Tibial nerve (tissue), 4 donors: ENCODE measurements around the gene GPER1. TPM values are rescaled to one million over a fixed set of nuclear protein-coding genes. Genes with fewer than 3 reads are reported as not detected.
"Not testable (repeated sequence)": the region's sequence is repeated elsewhere in the genome, so short reads cannot be mapped to it uniquely, and the experiment has no call there.

ENCODE experiments used
- DNase-seq, 2 donors: peaks; one replicate each; pipeline ENCODE4 v3.0.0-alpha.2; 2019; ENCODE audit warnings: low spot score in 2 of 2
- H3K27ac ChIP-seq, 4 donors: fragments of 200-600 bp; sonication (generic) in 3 of 4; one replicate each; pipeline ENCODE4 v1.5.1; 2017 to 2019; ENCODE audit warnings: mild to moderate bottlenecking in 1 of 4
- H3K27me3 ChIP-seq, 2 donors: fragments of 200-600 bp; sonication (generic) in 1 of 2; one replicate each; pipeline versions ENCODE4 v1.5.1 to v1.6.0; 2017 to 2019
- H3K36me3 ChIP-seq, 3 donors: fragments of 200-600 bp; sonication (generic); one replicate each; pipeline ENCODE4 v1.5.1; 2018 to 2019
- H3K4me1 ChIP-seq, 4 donors: fragments of 200-600 bp; sonication (generic) in 3 of 4; one replicate each; pipeline ENCODE4 v1.5.1; 2017 to 2019
- H3K4me3 ChIP-seq, 4 donors: fragments of 200-600 bp; sonication (generic) in 3 of 4; one replicate each; pipeline ENCODE4 v1.5.1; 2017 to 2019; ENCODE audit warnings: mild to moderate bottlenecking in 1 of 4, moderate library complexity in 1 of 4
- H3K9me3 ChIP-seq, 4 donors: fragments of 200-600 bp; sonication (generic) in 3 of 4; one replicate each; pipeline ENCODE4 v1.5.1; 2017 to 2019
- EP300 ChIP-seq, 2 donors: sonication (generic); formaldehyde crosslinking; IDR thresholded peaks; one replicate each; pipeline ENCODE4 v1.6.1; 2017; ENCODE audit warnings: antibody characterized with exemption in 2 of 2, mild to moderate bottlenecking in 1 of 2
- POLR2A ChIP-seq, 2 donors: fragments of 450-650 bp; IDR thresholded peaks; one replicate each; pipeline ENCODE4 v1.6.1; 2017; ENCODE audit warnings: antibody characterized with exemption in 2 of 2, mild to moderate bottlenecking in 2 of 2, moderate library complexity in 2 of 2
- WGBS, 2 donors: methylation state at CpG; one replicate each; pipeline ENCODE4 v1.1.5; 2018; 5-methylcytosine and 5-hydroxymethylcytosine counted together
- total RNA-seq, 4 donors: library from RNA; depleted of rRNA; stranded (reverse); fragments of >200 nt; gene quantifications; one replicate each; pipeline ENCODE4 v1.1.0, GENCODE V29; 2016
- TF ChIP-seq, protein P1 (sequence below), 5 experiments: fragments of 200-600 bp in 3 of 5; fragments of 450-650 bp in 2 of 5; sonication (generic) in 3 of 5; IDR thresholded peaks; one replicate each; pipeline ENCODE4 v1.5.1; 2016 to 2019; ENCODE audit warnings: antibody characterized with exemption in 5 of 5, mild to moderate bottlenecking in 3 of 5, moderate library complexity in 2 of 5

GPER1 gene
- total RNA-seq, 4 donors from 2014 or later, result 6.1 to 12.4 (median 8.7) TPM

GRCh38 chr7:1142051-1142635 lies 54.2 kb downstream of the GPER1 start:
- H3K4me1 ChIP-seq, result peaks cover 0 to 20% (median 7%) of the 10 kb centered on the region in 4 donors
- no peak overlapping the region for H3K27ac ChIP-seq
- no peak for TF ChIP-seq EP300 (IDR thresholded peaks at IDR 0.05)
- no peak for TF ChIP-seq POLR2A (IDR thresholded peaks at IDR 0.05)
- TF ChIP-seq, protein P1, sequence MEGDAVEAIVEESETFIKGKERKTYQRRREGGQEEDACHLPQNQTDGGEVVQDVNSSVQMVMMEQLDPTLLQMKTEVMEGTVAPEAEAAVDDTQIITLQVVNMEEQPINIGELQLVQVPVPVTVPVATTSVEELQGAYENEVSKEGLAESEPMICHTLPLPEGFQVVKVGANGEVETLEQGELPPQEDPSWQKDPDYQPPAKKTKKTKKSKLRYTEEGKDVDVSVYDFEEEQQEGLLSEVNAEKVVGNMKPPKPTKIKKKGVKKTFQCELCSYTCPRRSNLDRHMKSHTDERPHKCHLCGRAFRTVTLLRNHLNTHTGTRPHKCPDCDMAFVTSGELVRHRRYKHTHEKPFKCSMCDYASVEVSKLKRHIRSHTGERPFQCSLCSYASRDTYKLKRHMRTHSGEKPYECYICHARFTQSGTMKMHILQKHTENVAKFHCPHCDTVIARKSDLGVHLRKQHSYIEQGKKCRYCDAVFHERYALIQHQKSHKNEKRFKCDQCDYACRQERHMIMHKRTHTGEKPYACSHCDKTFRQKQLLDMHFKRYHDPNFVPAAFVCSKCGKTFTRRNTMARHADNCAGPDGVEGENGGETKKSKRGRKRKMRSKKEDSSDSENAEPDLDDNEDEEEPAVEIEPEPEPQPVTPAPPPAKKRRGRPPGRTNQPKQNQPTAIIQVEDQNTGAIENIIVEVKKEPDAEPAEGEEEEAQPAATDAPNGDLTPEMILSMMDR (IDR thresholded peaks at IDR 0.05), result no peak
- no peaks in the 10 kb centered on the region for H3K36me3 ChIP-seq
- DNase-seq, result no peak
- H3K9me3 ChIP-seq, result no peaks in the 10 kb centered on the region
- H3K4me3 ChIP-seq, result no peak overlapping the region
- no peaks in the 10 kb centered on the region for H3K27me3 ChIP-seq
- 55 to 65% methylated on average over 14 of the region's 14 CpGs for WGBS, 2 donors

DNA sequence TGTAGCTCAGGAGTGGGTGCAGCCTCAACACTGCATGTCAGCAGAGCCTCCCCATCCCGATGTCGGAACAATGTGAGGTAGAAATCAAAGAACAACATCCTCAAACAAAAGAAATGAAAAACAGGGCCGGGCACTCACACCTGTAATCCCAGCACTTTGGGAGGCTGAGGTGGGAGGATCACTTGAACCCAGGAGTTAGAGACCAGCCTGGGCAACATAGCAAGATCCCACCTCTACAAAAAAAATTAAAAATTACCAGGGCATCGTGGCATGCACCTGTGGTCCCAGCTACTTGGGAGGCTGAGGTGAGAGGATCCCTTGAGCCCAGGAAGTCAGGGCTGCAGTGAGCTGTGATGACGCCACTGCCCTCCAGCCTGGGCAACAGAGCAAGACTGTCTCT lies 55.1 kb downstream of the GPER1 start:
- not testable (repeated sequence) for H3K36me3 ChIP-seq, H3K4me3 ChIP-seq, H3K27me3 ChIP-seq, H3K27ac ChIP-seq, DNase-seq, H3K9me3 ChIP-seq
- H3K4me1 ChIP-seq, result peaks cover 0 to 14% (median 3%) of the 10 kb centered on the region in 4 donors
- WGBS, 2 donors, result 89 to 96% methylated on average over 5 of the region's 5 CpGs

Other genes with a start within 250 kb of the GPER1 start
- 10 to 100 TPM; 29.8 to 50.2 (median 38.3) TPM for gene GET4, start 211.6 kb upstream of the GPER1 start, total RNA-seq
- gene ADAP1, start 133.4 kb upstream of the GPER1 start, total RNA-seq, result 10 to 100 TPM; 29.3 to 53.0 (median 39.6) TPM
- gene COX19, start 112.6 kb upstream of the GPER1 start, total RNA-seq, result 10 to 100 TPM; 10.8 to 21.3 (median 11.2) TPM
- 10 to 100 TPM in 2 of 4 donors, 1 to 10 TPM in 2; 5.7 to 18.6 (median 12.1) TPM for gene CYP2W1, start 104.9 kb upstream of the GPER1 start, total RNA-seq
- gene GPR146, start 43.6 kb upstream of the GPER1 start, total RNA-seq, result 10 to 100 TPM; 27.8 to 91.8 (median 59.1) TPM
- gene ZFAND2A, start 72.1 kb downstream of the GPER1 start, total RNA-seq, result 10 to 100 TPM; 29.7 to 36.8 (median 33.7) TPM
- gene UNCX, start 144.8 kb downstream of the GPER1 start, total RNA-seq, result not detected